IMR-90 (cell line): Measurements from ENCODE around the gene C1orf159. TPM values are rescaled to one million over a fixed set of nuclear protein-coding genes. Genes with fewer than 3 reads are reported as not detected.

Source experiments
- ATAC-seq: fragments of 200-7000 bp; cut with Tn5 transposase; 2 replicates; pipeline ENCODE4 v1.9.1; 2020; ENCODE audit warnings: low read depth, mild to moderate bottlenecking, moderate library complexity
- BruUV-seq: library from RNA; stranded (reverse); fragments of 400-500 nt; replicated peaks from 2 replicates; lab custom pipeline; 2021; lab: Mats Ljungman, UMichigan
- CTCF ChIA-PET: fragments of 300-600 bp; formaldehyde crosslinking; extraction: SDS; loops from one replicate; lab custom pipeline; 2021; ENCODE audit warnings: antibody characterized with exemption; lab: Yijun Ruan, JAX
- POLR2A ChIA-PET: fragments of 300-600 bp; sonication (Branson Sonifier 250); formaldehyde crosslinking; loops from one replicate; lab custom pipeline; 2022; ENCODE audit warnings: antibody characterized with exemption; ENCODE audit not compliant: unreplicated experiment; lab: Charles Lee
- DNase-seq: peaks from one replicate; pipeline ENCODE4 v3.0.0; 2013
- H2AFZ ChIP-seq: replicated peaks from 2 replicates; pipeline ENCODE3; 2013; ENCODE audit warnings: low read length, mild to moderate bottlenecking; ENCODE audit not compliant: poor library complexity
- H2AK5ac ChIP-seq: 2 replicates; pipeline ENCODE4 v1.6.1; 2013; ENCODE audit warnings: low read depth, low read length, inconsistent platforms
- H2AK9ac ChIP-seq: replicated peaks from 2 replicates; pipeline ENCODE3; 2013; ENCODE audit warnings: mild to moderate bottlenecking, low read depth, low read length, moderate library complexity; ENCODE audit not compliant: poor library complexity
- H2BK120ac ChIP-seq: 2 replicates; pipeline ENCODE4 v1.6.1; 2013; ENCODE audit warnings: low read depth, low read length, inconsistent platforms
- H2BK15ac ChIP-seq: 3 replicates; pipeline ENCODE4 v1.6.1; 2013; ENCODE audit warnings: low read depth, low read length, inconsistent platforms
- H2BK20ac ChIP-seq: 2 replicates; pipeline ENCODE4 v1.6.1; 2013; ENCODE audit warnings: low read depth, mild to moderate bottlenecking, inconsistent platforms, low read length, moderate library complexity
- H2BK5ac ChIP-seq: 2 replicates; pipeline ENCODE4 v1.6.1; 2013; ENCODE audit warnings: mild to moderate bottlenecking, low read depth, low read length, inconsistent platforms; ENCODE audit not compliant: poor library complexity, severe bottlenecking
- H3K14ac ChIP-seq: replicated peaks from 2 replicates; pipeline ENCODE4 v1.6.1; 2013; ENCODE audit warnings: low read depth, low read length, inconsistent platforms
- H3K18ac ChIP-seq: 2 replicates; pipeline ENCODE4 v1.6.1; 2013; ENCODE audit warnings: low read depth, low read length, control low read depth
- H3K23ac ChIP-seq: 2 replicates; pipeline ENCODE4 v1.6.1; 2013; ENCODE audit warnings: low read depth, low read length, inconsistent platforms
- H3K27ac ChIP-seq: 2 replicates; pipeline ENCODE4 v1.5.1; 2013; ENCODE audit warnings: mild to moderate bottlenecking, control low read depth, low read length; ENCODE audit not compliant: insufficient read depth
- H3K27me3 ChIP-seq: 2 replicates; pipeline ENCODE4 v1.6.1; 2013; ENCODE audit warnings: low read length; ENCODE audit not compliant: control insufficient read depth, insufficient read depth
- H3K36me3 ChIP-seq: 2 replicates; pipeline ENCODE4 v1.6.1; 2013; ENCODE audit warnings: low read length, mixed read lengths; ENCODE audit not compliant: control insufficient read depth, insufficient read depth
- H3K4ac ChIP-seq: 2 replicates; pipeline ENCODE4 v1.6.1; 2013; ENCODE audit warnings: low read depth, low read length, inconsistent platforms
- H3K4me1 ChIP-seq: 2 replicates; pipeline ENCODE4 v1.6.1; 2013; ENCODE audit warnings: low read length, mixed read lengths; ENCODE audit not compliant: control insufficient read depth, insufficient read depth
- H3K4me2 ChIP-seq: 2 replicates; pipeline ENCODE4 v1.6.1; 2013; ENCODE audit warnings: low read depth, mild to moderate bottlenecking, control low read depth, low read length, moderate library complexity
- H3K4me3 ChIP-seq: 2 replicates; pipeline ENCODE4 v1.5.1; 2013; ENCODE audit warnings: low read depth, mild to moderate bottlenecking, control low read depth, low read length, moderate library complexity; ENCODE audit not compliant: insufficient read depth
- H3K56ac ChIP-seq: 2 replicates; pipeline ENCODE4 v1.6.1; 2013; ENCODE audit warnings: low read length, inconsistent platforms; ENCODE audit not compliant: insufficient read depth; ENCODE audit errors: extremely low read depth
- H3K79me1 ChIP-seq, 2 experiments: 2 replicates each; pipeline ENCODE4 v1.6.1; 2013; ENCODE audit warnings: low read length in 2 of 2, inconsistent platforms in 1 of 2, low read depth in 1 of 2
- H3K9ac ChIP-seq: 2 replicates; pipeline ENCODE4 v1.6.1; 2013; ENCODE audit warnings: low read depth, low read length, control low read depth
- H3K9me1 ChIP-seq: 2 replicates; pipeline ENCODE4 v1.6.1; 2013; ENCODE audit warnings: low read length, inconsistent platforms; ENCODE audit not compliant: insufficient read depth
- H3K9me3 ChIP-seq: 2 replicates; pipeline ENCODE4 v1.6.1; 2013; ENCODE audit warnings: low read length; ENCODE audit not compliant: control insufficient read depth, insufficient read depth
- H4K20me1 ChIP-seq: 2 replicates; pipeline ENCODE4 v1.6.1; 2013; ENCODE audit warnings: low read length, inconsistent platforms; ENCODE audit not compliant: insufficient read depth
- H4K5ac ChIP-seq: 2 replicates; pipeline ENCODE4 v1.6.1; 2013; ENCODE audit warnings: mild to moderate bottlenecking, low read depth, low read length, control low read depth
- H4K8ac ChIP-seq, 2 experiments: 2 replicates each; pipeline ENCODE4 v1.6.1; 2013; ENCODE audit warnings: low read depth in 2 of 2, low read length in 2 of 2, control low read depth in 1 of 2, inconsistent platforms in 1 of 2
- H4K91ac ChIP-seq: 2 replicates; pipeline ENCODE4 v1.6.1; 2013; ENCODE audit warnings: low read depth, low read length, inconsistent platforms; ENCODE audit not compliant: insufficient read depth
- BHLHE40 ChIP-seq: fragments of 150-350 bp; IDR thresholded peaks from 2 replicates; pipeline ENCODE4 v1.6.1; 2016; ENCODE audit warnings: mild to moderate bottlenecking, low read depth, low read length
- CEBPB ChIP-seq: IDR thresholded peaks from 2 replicates; pipeline ENCODE4 v1.6.1; 2012; ENCODE audit warnings: low read depth, low read length, improper control_type of control experiment
- SMC3 ChIP-seq: fragments of 150-350 bp; IDR thresholded peaks from 2 replicates; pipeline ENCODE4 v1.6.1; 2016; ENCODE audit warnings: low read depth, mild to moderate bottlenecking, antibody characterized with exemption, low read length, moderate library complexity
- WGBS, 2 experiments: methylation state at CpG; one replicate each; pipeline versions ENCODE4 v1.1.5 to v1.1.7; 2013; ENCODE audit warnings: missing lambda C conversion rate in 2 of 2; ENCODE audit not compliant: insufficient read length in 1 of 2; ENCODE audit errors: extremely low coverage in 2 of 2; 5-methylcytosine and 5-hydroxymethylcytosine counted together
- dilution Hi-C: fragments of 300-500 bp; cut with HindIII; formaldehyde crosslinking; loops from one replicate; pipeline ENCODE4 v1.14.3; 2018; ENCODE audit warnings: low sequenced_read_pairs; ENCODE audit not compliant: unreplicated experiment
- in situ Hi-C: fragments of 300-500 bp; cut with MboI; formaldehyde crosslinking; loops from 3 replicates; pipeline ENCODE4 v1.14.3; 2019; ENCODE audit warnings: low sequenced_read_pairs, inconsistent platforms, mixed read lengths
- intact Hi-C: fragments of 100-400 bp; cut with micrococcal nuclease; formaldehyde crosslinking; loops from 2 replicates; pipeline ENCODE4 v1.10.0; 2022
- polyA plus RNA-seq, 3 experiments: library from polyadenylated mRNA; depleted of rRNA; stranded (reverse); fragments of >200 nt; gene quantifications; 2 replicates each; pipeline ENCODE4 v1.2.3, GENCODE V29; 2012; ENCODE audit warnings: low replicate concordance in 1 of 3
- total RNA-seq: library from RNA; depleted of rRNA; stranded (reverse); fragments of >200 nt; gene quantifications from 2 replicates; pipeline ENCODE4 v1.2.3, GENCODE V29; 2012

Gene C1orf159
- total and polyA plus RNA-seq, 2 of the 4 experiments (the other 2 are of a cell fraction) = 2.9 to 12.6 TPM

- no peak overlapping the region for H2BK5ac ChIP-seq
- H4K8ac ChIP-seq = no peak overlapping the region
- BruUV-seq = no TSS peak
- no peak overlapping the region for H3K56ac ChIP-seq
- H2AK5ac ChIP-seq = no peak overlapping the region
- no peak overlapping the region for H3K27ac ChIP-seq
- no peak overlapping the region for H3K4ac ChIP-seq
- no peak overlapping the region for H3K4me2 ChIP-seq
- in situ Hi-C loops = no loop called here
- intact Hi-C loops = no loop called here
- H2BK15ac ChIP-seq = no peak overlapping the region
- no peak overlapping the region for H2BK120ac ChIP-seq
- no peak overlapping the region for H4K91ac ChIP-seq
- no peaks in the 10 kb centered on the region for H4K20me1 ChIP-seq
- no peaks in the 10 kb centered on the region for H3K36me3 ChIP-seq
- no peak overlapping the region for H3K18ac ChIP-seq
- no peak overlapping the region for H2BK20ac ChIP-seq
- CTCF ChIA-PET = no interaction called here
- H3K23ac ChIP-seq = no peak overlapping the region
- DNase-seq (no peak), ATAC-seq (no peak)
- TF ChIP-seq BHLHE40 (no peak), SMC3 (no peak), CEBPB (no peak)
- peaks cover 3% of the 10 kb centered on the region; the same call in 1 of the 2 replicates for H3K27me3 ChIP-seq
- H3K4me1 ChIP-seq = no peaks in the 10 kb centered on the region
- peaks cover 2% of the 10 kb centered on the region; the same call in 1 of the 2 replicates for H3K9me3 ChIP-seq
- no peak overlapping the region for H4K5ac ChIP-seq
- dilution Hi-C loops = no loop called here
- H2AFZ ChIP-seq = no peak overlapping the region
- H3K9ac ChIP-seq = no peak overlapping the region
- no peak overlapping the region for H3K14ac ChIP-seq
- no peaks in the 10 kb centered on the region for H3K9me1 ChIP-seq
- WGBS, 2 experiments = 91% methylated on average over 4 of the region's 21 CpGs; no CpG with 5 or more reads in 1 of the 2 experiments
- H3K79me1 ChIP-seq = no peaks in the 10 kb centered on the region
- POLR2A ChIA-PET = no interaction called here
- H3K4me3 ChIP-seq = no peak overlapping the region
- no peak overlapping the region for H2AK9ac ChIP-seq
Observed at GRCh38 chr1:1151306-1151705, 35.4 kb upstream of the C1orf159 start.
